Body of pancreas (tissue), 4 donors: ENCODE measurements around the gene PIKFYVE.

Source experiments
- CTCF ChIP-seq, 7 experiments: fragments of 450-650 bp in 4 of 7; fragments of 200-600 bp in 3 of 7; sonication (generic) in 3 of 7; IDR thresholded peaks; one replicate each; pipeline ENCODE4 v1.5.1; 2016 to 2019; ENCODE audit warnings: antibody characterized with exemption in 7 of 7
- POLR2A ChIP-seq, 3 donors: fragments of 450-650 bp; IDR thresholded peaks; one replicate each; pipeline ENCODE4 v1.6.1; 2016; ENCODE audit warnings: antibody characterized with exemption in 3 of 3, mild to moderate bottlenecking in 2 of 3

- TF ChIP-seq POLR2A (IDR thresholded peaks at IDR 0.05) (no peak), CTCF (IDR thresholded peaks at IDR 0.05) (no peak)
These were observed 109.5 kb downstream of the PIKFYVE start for GRCh38 chr2:208375491-208376068.
